Retinal pigment epithelial cell (primary cell): ENCODE results near the gene ORM2.

Experiments used
- DNase-seq: peaks from one replicate; pipeline ENCODE4 v3.0.0-alpha.2; 2010; ENCODE audit warnings: low read depth
- H3K4me3 ChIP-seq: 2 replicates; pipeline ENCODE4 v1.5.1; 2011; ENCODE audit warnings: mild to moderate bottlenecking, low read length, control low read depth, moderate library complexity
- CTCF ChIP-seq: conservative IDR thresholded peaks from 2 replicates; pipeline ENCODE4 v1.5.1; 2011; ENCODE audit warnings: low read depth, low read length, control low read depth, inconsistent platforms

Gene ORM2

GRCh38 chr9:114362394-114362793, 32.7 kb downstream of the ORM2 start:
- no peak overlapping the region for H3K4me3 ChIP-seq
- no peak for DNase-seq
- no peak for TF ChIP-seq CTCF

GRCh38 chr9:114363424-114363823, 33.8 kb downstream of the ORM2 start:
- H3K4me3 ChIP-seq, result no peak overlapping the region
- TF ChIP-seq CTCF, result no peak
- DNase-seq, result no peak

DNA sequence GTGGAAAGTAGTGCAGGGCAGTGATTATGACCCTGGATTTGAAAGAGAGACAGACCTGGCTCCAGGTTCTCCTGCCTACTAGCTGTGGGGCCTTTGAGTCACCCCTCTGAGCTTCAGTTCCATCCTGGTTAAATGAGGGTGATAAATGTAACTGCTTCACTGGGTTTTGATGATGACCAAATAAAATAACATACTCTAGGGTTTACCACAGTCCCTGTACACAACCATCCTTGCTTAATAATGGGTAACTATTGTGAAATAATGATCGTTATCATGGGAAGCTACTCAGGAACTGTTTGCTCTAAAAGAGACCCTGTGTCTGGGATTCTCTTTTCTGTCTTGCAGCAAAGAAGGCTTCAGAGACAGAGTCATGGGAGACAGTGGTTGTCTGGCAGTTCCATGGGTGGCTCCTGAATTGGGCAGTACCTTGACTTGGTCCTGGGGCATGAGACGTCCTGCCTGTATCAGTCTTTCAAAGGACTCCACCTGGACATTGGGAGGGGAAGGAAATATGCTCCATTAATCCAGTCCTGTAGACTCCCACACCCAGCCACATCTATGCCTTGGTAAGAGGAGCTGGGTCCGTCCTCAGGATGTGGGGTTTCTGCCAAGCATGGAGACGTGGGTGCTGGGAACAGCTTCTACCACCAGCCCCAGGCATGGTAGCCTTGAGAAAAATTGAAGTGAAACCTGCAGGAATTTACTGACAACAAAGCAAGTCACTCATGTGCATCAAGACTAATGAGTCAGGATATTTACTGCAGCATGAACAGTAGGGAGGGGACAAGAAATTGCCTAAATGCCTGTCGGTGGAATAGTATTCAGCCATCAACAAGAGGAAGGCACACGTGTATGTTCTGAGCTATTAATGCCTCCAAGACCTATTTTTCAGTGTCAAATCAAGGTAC, 34.7 kb downstream of the ORM2 start:
- no peak overlapping the region for H3K4me3 ChIP-seq
- DNase-seq, result no peak
- no peak for TF ChIP-seq CTCF

GRCh38 chr9:114365194-114365593, 35.5 kb downstream of the ORM2 start:
- H3K4me3 ChIP-seq, result no peak overlapping the region
- DNase-seq, result no peak
- no peak for TF ChIP-seq CTCF

GRCh38 chr9:114366334-114367128, 36.9 kb downstream of the ORM2 start:
- peak; percentile 39 for DNase-seq
- no peak overlapping the region for H3K4me3 ChIP-seq

DNA sequence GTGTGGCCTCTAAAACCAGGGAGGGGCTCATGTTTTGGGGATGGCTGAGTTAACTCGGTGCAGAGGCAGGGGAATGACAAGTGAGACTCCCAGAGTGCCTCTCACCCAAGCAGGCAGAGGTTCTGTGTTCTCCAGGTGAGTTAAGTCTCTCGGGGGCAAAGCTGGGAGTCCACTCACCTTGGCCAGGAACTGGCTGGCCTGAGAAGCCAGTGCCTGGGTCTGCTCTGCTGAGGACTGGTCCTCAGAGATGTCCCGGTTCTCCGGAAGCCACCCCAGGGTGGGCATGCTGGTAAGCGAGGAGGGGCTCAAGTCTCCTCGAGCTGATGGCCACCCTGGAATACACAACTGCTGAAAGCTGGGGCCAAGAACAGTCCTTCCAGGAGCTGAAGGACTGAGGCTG, 37.7 kb downstream of the ORM2 start:
- no peak overlapping the region for H3K4me3 ChIP-seq
- no peak for DNase-seq
- TF ChIP-seq CTCF, result no peak

More at GRCh38 chr9:114366334-114367128, 36.9 kb downstream of the ORM2 start:
- no peak for TF ChIP-seq CTCF
